GM15510 (cell line): ENCODE measurements around the gene RAB27B.

Experiments used
- POLR2A ChIP-seq: IDR thresholded peaks from 3 replicates; pipeline ENCODE4 v1.6.1; 2011; ENCODE audit warnings: borderline replicate concordance; ENCODE audit not compliant: insufficient read length; ENCODE audit errors: extremely low read depth

Gene RAB27B

DNA sequence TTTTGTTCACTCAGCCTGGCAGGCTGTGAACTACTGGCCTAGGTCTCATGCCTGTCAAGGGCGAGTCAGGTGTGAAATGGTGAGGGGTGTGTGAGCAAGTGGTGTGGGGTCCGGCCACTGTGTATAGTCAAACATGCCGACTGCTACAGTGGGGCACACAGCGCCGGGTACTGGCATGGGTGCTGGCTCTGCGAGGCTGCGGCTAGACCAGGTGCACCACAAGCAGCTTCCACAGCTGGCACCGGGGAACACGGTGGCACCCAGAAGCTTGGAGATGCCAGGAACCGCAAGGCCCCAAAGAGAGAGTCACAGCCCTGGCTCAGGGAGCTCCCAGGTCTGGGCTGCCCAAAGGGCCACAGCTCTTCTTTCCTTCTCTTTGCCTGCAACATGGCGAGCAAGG lies 81.3 kb downstream of the RAB27B start:
- TF ChIP-seq POLR2A: no peak

DNA sequence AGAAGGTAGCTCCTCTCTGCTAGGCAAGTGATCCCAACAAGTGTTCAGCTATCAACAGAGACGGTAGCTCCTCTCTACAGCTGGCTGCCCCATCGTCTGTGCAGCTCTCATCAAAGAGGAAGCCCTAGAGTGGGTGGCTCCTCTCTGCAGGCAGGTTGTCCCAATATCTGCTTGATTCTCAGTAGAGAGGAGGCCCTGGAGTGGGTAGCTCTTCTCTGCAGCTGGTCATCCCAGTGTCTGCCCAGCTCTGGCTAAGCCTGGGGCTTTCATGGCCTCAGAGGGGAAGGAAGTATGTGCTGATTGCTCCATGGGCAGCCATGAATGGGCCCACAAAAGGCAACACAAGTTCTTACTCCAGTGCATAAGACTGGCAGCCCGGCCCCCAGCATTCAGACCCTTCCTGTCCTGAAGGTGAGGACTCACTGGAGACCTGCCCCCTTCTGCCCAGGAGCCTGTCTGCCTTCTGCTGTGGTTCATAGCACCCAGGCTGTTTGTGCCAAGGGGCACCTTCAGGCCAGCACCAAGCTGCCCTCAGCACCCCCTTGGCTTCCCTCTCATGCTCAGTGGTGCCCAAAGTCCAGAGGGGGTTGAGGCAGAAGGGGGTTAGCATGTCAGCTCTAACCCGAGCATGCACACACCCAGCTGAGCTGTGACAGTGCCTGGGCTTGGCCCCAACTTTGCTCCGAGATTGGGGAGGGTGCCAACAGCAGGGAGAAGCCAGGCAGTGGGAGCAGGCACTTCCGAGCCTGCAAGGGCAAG lies 82.1 kb downstream of the RAB27B start:
- no peak for TF ChIP-seq POLR2A

DNA sequence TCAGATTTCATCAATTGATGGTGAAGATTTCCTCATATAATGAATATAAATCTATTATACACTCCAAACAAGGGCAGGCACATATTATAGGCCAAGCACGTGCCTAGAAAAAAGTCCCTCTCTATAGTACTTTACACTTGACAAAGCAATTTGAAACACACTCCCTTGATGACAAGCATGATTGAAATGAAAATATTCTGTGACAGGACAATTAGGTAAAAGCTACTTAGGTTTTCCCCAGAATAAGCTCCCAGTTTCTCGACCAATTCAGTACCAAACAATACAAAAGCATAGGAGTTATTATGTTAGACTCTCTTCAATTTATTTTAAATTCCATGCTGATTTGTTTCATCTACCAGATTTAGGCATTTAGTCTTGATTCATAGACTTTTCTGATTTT lies 83.3 kb downstream of the RAB27B start:
- TF ChIP-seq POLR2A: no peak

DNA sequence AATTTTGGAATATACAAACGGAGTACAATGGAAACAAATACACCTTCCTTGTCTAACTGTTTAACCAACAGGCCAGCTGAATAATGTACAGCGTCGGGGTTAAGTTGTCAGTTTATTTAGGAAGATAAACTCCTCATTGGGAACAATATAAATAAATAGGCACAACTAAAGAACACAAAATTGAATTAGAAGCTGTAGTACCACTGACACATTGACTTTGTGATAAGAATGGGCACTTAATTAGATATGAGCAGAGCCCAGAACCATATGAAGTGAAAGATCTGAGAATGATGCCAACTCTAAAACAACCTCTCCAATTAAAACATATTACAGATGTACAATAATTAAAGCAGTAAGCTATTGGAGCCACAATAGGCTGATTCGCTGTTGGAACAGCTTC lies 86.5 kb downstream of the RAB27B start:
- no peak for TF ChIP-seq POLR2A

DNA sequence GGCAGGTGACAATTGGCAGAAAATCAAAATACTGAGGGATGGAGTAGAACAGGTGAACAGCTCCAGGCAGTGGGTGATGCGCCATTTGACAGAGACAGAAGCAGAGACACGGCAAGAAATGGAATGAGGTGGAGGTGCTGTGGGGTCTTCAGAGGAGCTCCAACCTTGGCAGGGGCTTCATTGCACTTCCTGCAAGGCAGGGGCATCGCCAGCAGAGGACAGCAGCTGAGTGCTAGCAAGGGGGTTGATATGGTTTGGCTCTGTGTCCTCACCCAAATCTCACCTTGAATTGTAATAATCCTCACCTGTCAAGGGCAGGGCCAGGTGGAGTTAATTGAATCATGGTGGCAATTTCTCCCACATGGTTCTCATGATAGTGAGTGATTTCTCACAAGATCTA lies 88.2 kb downstream of the RAB27B start:
- TF ChIP-seq POLR2A: no peak

DNA sequence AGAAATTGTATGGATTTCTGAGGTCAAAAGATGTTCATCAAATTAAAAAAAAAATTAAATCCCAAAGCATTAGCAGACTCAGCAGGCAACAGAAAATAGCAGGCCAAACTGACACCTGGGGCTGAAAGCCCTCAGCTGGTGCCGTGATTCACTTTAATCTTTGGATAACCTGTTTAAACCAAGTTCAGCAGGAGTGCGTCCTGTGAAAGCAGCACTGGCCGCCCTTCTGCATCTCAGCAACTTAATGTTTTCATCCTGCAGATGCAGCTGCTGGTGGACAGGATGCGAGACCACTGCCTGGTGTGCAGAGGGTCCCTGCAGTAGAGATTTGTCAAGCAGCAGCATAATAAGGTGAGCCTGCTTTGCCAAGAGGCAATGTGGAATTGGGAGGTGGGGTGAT lies 89.8 kb downstream of the RAB27B start:
- no peak for TF ChIP-seq POLR2A

DNA sequence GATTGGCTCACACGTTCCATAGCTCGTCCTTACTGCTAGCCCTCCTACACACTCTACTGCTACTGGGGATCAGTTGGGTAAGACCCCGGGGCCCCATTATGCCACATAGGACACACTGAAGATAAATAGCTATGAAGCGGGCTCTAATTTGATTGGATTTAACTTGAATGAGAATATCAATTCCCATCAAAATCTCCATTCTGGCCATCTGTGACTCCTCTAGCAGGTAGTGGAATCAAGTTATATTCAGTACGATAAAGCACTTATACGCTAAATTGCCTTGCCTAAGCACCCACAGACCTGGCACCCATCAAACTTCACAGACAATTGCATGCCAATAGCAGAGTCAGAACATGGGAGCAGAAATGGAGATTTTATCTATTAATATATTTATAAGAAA lies 91.1 kb downstream of the RAB27B start:
- no peak for TF ChIP-seq POLR2A

DNA sequence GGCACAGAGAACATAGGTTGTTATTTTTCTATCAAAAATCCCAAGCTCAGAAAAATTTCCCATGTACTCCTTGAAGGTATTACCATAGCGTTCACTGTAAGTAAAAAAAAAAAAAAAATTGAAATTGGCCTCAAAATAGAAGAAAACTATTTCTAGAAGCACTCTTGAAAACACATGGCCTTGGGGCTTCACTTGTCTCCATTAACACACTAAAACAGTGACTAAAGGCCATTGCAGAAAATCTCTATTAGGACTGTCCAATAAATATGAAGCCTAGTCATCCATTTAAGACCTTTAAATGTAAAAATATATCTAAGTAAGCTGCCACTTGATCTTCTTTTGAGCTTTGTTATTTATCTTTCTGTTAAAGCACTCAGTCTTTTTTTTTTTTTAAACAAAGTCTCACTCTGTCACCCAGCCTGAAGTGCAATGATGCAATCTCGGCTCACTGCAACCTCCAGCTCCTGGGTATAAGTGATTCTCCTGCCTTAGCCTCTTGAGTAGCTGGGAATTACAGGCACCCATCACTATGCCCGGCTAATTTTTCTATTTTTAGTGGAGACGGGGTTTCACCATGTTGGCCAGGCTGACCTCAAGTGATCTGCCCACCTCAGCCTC lies 95.2 kb downstream of the RAB27B start:
- TF ChIP-seq POLR2A: no peak

DNA sequence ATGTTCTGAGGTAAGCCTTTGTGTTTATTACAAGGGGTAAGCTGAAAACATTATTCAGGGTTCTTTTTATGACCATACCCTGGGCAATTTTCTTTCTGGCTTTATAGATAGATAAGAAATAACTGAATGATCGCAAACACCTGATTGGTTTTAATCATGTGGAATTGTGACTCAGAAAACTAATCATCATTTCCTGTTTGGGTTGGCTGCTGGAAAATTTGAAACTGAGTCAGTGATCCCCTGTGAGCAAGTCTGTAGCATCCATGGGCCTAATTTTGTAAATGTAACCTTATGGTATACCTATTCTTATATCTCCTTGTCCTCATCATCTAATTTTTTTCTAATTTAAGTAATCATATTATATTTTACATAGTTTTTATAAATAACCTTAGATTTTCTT lies 96.7 kb downstream of the RAB27B start:
- no peak for TF ChIP-seq POLR2A

DNA sequence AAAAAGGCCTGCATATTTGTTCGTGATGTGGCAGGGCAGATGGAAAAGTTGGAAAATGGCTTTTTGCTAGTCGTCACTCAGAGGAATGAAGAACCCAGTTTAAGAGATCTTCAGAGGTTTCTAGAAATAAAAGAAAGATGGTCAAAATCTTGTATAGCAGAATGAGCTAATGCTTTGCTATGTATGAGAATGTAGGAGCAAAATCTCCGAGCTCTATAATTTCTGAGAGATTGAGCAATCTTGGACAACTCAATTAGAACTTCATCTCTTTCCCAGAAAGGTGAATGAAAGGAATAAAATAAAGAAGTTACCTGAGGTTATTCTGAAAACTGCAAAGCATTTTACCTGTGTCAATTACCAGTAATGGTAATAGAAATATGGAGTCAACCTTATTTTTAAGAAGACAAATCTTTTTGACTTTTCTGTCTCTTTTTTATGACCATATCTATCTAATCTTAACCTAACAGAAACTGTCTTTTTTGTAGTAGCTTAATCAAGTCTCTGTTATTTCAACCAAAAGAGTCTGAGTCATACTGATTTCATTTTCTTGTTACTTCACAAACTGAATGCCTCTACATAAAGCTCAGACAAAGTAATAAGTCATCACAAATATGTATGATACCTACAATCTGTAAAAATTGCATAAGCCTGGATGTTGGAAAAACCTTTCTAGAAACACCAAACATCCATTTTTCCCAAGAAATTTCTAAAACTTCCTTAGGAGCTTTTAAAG lies 98.5 kb downstream of the RAB27B start:
- TF ChIP-seq POLR2A: no peak

DNA sequence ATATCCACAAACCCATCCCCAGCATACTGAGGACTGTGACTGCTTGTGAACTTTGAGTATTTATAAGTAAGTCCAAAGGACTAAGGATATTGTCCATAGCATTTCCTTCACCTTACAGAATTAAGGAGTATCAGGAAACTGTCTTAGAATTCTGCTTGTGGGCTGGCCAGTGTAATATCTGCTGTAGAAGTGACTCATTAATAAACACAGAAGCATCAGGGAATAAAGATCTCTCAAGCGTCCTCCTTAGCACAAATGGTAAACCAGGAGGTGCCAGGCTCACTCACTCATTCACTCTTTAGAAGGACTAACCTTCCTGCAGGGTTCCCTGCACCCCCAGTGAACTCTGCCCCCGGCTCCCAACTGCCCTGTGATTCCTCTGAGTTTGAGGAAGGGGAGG lies 100.0 kb downstream of the RAB27B start:
- no peak for TF ChIP-seq POLR2A

DNA sequence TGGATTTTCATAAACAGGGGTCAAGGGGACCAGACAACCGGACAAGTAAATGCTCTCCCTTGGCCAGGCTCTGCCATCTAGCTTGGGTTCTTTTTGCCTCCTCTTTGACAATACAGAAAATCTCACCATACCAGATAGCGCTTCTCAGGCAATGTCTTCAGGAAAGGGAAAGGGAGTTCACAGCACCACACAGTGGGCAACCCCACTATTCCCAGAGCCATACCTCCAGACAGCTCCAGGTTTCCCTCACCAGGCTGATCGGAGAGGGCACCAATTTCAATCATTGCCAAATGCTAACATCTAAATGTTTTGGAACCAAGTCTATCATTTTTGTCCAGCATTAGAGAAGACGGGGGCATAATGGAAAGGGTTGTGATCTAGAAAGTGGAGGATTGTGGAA lies 102.9 kb downstream of the RAB27B start:
- TF ChIP-seq POLR2A: no peak

DNA sequence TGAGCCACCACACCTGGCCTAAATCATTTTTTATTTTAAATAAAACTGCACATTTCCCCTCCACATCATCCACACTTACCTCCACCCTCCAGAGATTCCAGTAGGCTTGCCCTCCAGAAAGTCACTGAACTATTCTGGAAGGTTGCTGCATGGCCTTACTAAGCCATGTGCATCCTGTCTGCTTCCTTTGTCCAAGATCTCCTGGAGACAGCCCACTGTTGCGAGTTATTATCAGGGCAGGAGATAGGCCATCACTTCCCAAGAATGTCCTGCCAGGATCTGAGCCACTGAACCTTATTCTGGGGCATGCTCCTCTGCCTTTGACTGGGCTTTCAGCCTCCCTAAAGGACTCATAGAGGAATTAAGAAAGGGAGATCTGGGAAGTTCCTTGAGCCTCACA lies 104.2 kb downstream of the RAB27B start:
- TF ChIP-seq POLR2A: no peak

DNA sequence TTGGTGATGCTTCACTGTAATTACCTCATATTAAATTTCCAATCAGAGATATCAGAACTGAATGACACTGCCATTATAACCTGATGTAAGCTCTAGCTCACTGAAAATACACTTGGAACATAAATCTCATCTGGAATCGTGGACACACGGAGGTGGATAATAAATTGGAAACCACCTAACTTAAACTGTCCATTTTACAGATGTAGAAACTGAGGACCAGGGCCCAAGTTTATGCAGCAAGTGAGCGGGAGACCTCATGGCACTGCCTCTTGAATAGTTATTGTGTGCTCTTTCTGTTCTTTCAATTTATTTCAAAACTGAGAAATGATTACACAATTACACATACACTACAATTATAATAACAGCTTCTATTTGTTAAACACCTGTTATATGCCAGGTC lies 110.2 kb downstream of the RAB27B start:
- no peak for TF ChIP-seq POLR2A

DNA sequence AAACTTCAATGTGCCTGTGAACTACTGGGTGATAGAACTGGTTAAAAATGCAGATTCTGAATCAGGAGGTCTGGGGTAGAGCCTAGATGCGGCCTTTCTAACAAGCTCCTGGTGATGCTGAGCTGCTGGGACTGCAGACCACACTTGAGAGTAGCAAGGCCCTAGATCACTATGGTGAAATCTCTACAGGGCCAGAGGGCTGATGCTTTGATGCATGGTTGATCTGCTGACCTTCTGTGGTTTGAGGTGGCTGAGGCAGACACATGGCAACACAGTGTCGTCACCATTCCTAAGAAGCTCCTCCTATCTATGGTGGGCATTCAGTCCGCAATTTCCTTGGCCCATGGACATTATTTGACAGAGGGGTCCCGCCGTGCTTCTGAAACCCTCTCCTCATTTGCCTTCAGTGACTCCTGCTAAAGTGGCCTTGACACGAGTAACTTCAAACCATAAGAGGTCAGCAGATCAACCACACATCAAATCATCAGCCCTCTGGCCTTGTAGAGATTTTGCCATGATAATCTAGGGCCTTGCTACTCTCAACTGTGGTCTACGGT lies 111.2 kb downstream of the RAB27B start:
- no peak for TF ChIP-seq POLR2A

DNA sequence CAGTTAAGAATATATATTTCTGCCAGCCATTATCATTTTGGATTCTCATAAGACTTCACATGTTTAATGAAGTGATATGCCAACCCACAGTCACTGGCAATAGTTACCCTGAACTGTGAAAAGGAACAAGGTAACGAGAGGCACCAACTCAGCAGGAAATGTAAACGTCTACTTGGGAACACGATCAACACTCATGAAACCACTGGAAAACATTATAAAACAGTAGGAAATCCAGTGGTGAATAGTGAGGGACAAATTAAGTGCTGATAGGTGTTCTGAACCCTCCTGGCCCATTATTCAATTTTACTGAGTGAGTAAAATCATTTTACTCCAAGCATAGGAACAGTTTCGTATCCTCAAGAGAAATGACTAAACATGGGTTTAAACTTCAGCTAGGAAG lies 113.9 kb downstream of the RAB27B start:
- no peak for TF ChIP-seq POLR2A

DNA sequence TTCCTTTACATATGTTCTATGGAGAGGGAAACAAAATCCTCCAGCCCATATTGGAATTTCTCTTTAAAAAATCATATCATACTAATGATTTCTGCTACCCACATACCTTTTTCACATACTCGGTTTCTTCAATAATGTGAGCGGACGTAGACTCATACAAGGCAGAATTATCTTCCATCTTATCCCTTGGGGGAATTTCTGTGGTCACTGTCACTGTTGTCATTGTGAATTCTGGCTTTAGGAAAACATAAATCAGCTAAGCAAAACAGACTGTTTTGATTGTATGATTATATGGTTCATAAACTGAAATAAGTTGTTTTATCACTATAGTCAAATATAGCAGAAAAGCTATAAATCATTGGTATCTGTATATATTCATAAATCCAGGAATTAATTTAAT lies 114.3 kb downstream of the RAB27B start:
- TF ChIP-seq POLR2A: no peak
